ENCODE data around the gene CYBRD1.
A peak's percentile ranks its signal among the peaks of the same experiment; 100 is the strongest.
"Not testable (repeated sequence)": the region's sequence is repeated elsewhere in the genome, so short reads cannot be mapped to it uniquely, and the experiment has no call there.

CYBRD1 gene

GRCh38 chr2:171522052-171522787 is at the start of gene CYBRD1:
Gene CYBRD1, plus strand, starts transcription at chr2:171522474. Its CDS starts 72 bp downstream, at chr2:171522546.
- DNase-seq: peak; percentile 31

GRCh38 chr2:171475979-171476378 is 46.3 kb upstream of the CYBRD1 start:
- DNase-seq: no peak

GRCh38 chr2:171478345-171478744 is 43.9 kb upstream of the CYBRD1 start:
- no peak for DNase-seq

- no peak for DNase-seq
These were observed 43.0 kb upstream of the CYBRD1 start for GRCh38 chr2:171479154-171479814.

- DNase-seq: no peak
These were observed 41.4 kb upstream of the CYBRD1 start for GRCh38 chr2:171480908-171481307.

- DNase-seq: no peak
These were observed 40.0 kb upstream of the CYBRD1 start for GRCh38 chr2:171482308-171482707.

- no peak for DNase-seq
These were observed 39.4 kb upstream of the CYBRD1 start for GRCh38 chr2:171482877-171483276.

- no peak for DNase-seq
These were observed 38.5 kb upstream of the CYBRD1 start for GRCh38 chr2:171483793-171484192.

GRCh38 chr2:171485116-171485515 is 37.2 kb upstream of the CYBRD1 start:
- DNase-seq: no peak

GRCh38 chr2:171487201-171487600 is 35.1 kb upstream of the CYBRD1 start:
- no peak for DNase-seq

GRCh38 chr2:171487803-171488259 is 34.4 kb upstream of the CYBRD1 start:
- no peak for DNase-seq

- no peak for DNase-seq
These were observed 31.7 kb upstream of the CYBRD1 start for GRCh38 chr2:171490577-171490976.

GRCh38 chr2:171491292-171491691 is 31.0 kb upstream of the CYBRD1 start:
- DNase-seq: no peak

- DNase-seq: no peak
These were observed 29.6 kb upstream of the CYBRD1 start for GRCh38 chr2:171492664-171493063.

GRCh38 chr2:171497664-171498063 is 24.6 kb upstream of the CYBRD1 start:
- not testable (repeated sequence) for DNase-seq

GRCh38 chr2:171505374-171505773 is 16.9 kb upstream of the CYBRD1 start:
- DNase-seq: no peak

GRCh38 chr2:171509945-171510731 is 12.1 kb upstream of the CYBRD1 start:
- DNase-seq: no peak

- no peak for DNase-seq
These were observed 10.3 kb upstream of the CYBRD1 start for GRCh38 chr2:171512014-171512413.

GRCh38 chr2:171512683-171513195 is 9.5 kb upstream of the CYBRD1 start:
- DNase-seq: no peak

- peak; percentile 21 for DNase-seq
These were observed 8.5 kb upstream of the CYBRD1 start for GRCh38 chr2:171513719-171514160.

- DNase-seq: no peak
These were observed 7.2 kb upstream of the CYBRD1 start for GRCh38 chr2:171514908-171515582.

GRCh38 chr2:171515672-171516298 is 6.5 kb upstream of the CYBRD1 start:
- DNase-seq: no peak
